ENCODE measurements around the gene YOD1. TPM values are rescaled to one million over a fixed set of nuclear protein-coding genes. Genes with fewer than 3 reads are reported as not detected.

Gene YOD1
- total RNA-seq, 1 experiment from 2014 or later = 9.4 TPM

GRCh38 chr1:207076181-207076955, 25.4 kb upstream of the YOD1 start:
- DNase-seq (ENCODE audit: low read depth, low spot score) = no peak
- in situ Hi-C loops (cut with HindIII; ENCODE audit: low pct_unique_long_range_greater_than_20kb, low sequenced_read_pairs) = no loop called here

GRCh38 chr1:207073906-207074820, 23.2 kb upstream of the YOD1 start:
- in situ Hi-C loops (cut with HindIII; ENCODE audit: low pct_unique_long_range_greater_than_20kb, low sequenced_read_pairs) = no loop called here
- no peak for DNase-seq (ENCODE audit: low read depth, low spot score)

GRCh38 chr1:207072233-207072632, 21.2 kb upstream of the YOD1 start:
- no peak for DNase-seq (ENCODE audit: low read depth, low spot score)
- in situ Hi-C loops (cut with HindIII; ENCODE audit: low pct_unique_long_range_greater_than_20kb, low sequenced_read_pairs) = no loop called here

GRCh38 chr1:207071426-207071825, 20.4 kb upstream of the YOD1 start:
- in situ Hi-C loops (cut with HindIII; ENCODE audit: low pct_unique_long_range_greater_than_20kb, low sequenced_read_pairs) = no loop called here
- DNase-seq (ENCODE audit: low read depth, low spot score) = no peak

- DNase-seq (ENCODE audit: low read depth, low spot score) = no peak
- in situ Hi-C loops (cut with HindIII; ENCODE audit: low pct_unique_long_range_greater_than_20kb, low sequenced_read_pairs) = no loop called here
Measured at GRCh38 chr1:207070811-207071210, 19.8 kb upstream of the YOD1 start.

GRCh38 chr1:207069858-207070506, 19.0 kb upstream of the YOD1 start:
- no peak for DNase-seq (ENCODE audit: low read depth, low spot score)
- in situ Hi-C loops (cut with HindIII; ENCODE audit: low pct_unique_long_range_greater_than_20kb, low sequenced_read_pairs) = no loop called here

- in situ Hi-C loops (cut with HindIII; ENCODE audit: low pct_unique_long_range_greater_than_20kb, low sequenced_read_pairs) = no loop called here
- no peak for DNase-seq (ENCODE audit: low read depth, low spot score)
Measured at GRCh38 chr1:207069061-207069460, 18.1 kb upstream of the YOD1 start.

GRCh38 chr1:207067665-207068064, 16.7 kb upstream of the YOD1 start:
- in situ Hi-C loops (cut with HindIII; ENCODE audit: low pct_unique_long_range_greater_than_20kb, low sequenced_read_pairs) = no loop called here
- DNase-seq (ENCODE audit: low read depth, low spot score) = no peak

- in situ Hi-C loops (cut with HindIII; ENCODE audit: low pct_unique_long_range_greater_than_20kb, low sequenced_read_pairs) = no loop called here
- no peak for DNase-seq (ENCODE audit: low read depth, low spot score)
Measured at GRCh38 chr1:207067185-207067584, 16.2 kb upstream of the YOD1 start.

- DNase-seq (ENCODE audit: low read depth, low spot score) = no peak
- in situ Hi-C loops (cut with HindIII; ENCODE audit: low pct_unique_long_range_greater_than_20kb, low sequenced_read_pairs) = no loop called here
Measured at GRCh38 chr1:207064561-207064960, 13.6 kb upstream of the YOD1 start.

GRCh38 chr1:207063014-207063413, 12.0 kb upstream of the YOD1 start:
- in situ Hi-C loops (cut with HindIII; ENCODE audit: low pct_unique_long_range_greater_than_20kb, low sequenced_read_pairs) = no loop called here
- no peak for DNase-seq (ENCODE audit: low read depth, low spot score)

- no peak for DNase-seq (ENCODE audit: low read depth, low spot score)
- in situ Hi-C loops (cut with HindIII; ENCODE audit: low pct_unique_long_range_greater_than_20kb, low sequenced_read_pairs) = no loop called here
Measured at GRCh38 chr1:207062058-207062457, 11.1 kb upstream of the YOD1 start.

- no peak for DNase-seq (ENCODE audit: low read depth, low spot score)
- in situ Hi-C loops (cut with HindIII; ENCODE audit: low pct_unique_long_range_greater_than_20kb, low sequenced_read_pairs) = no loop called here
Measured at GRCh38 chr1:207060596-207060995, 9.6 kb upstream of the YOD1 start.

- DNase-seq (ENCODE audit: low read depth, low spot score) = no peak
- in situ Hi-C loops (cut with HindIII; ENCODE audit: low pct_unique_long_range_greater_than_20kb, low sequenced_read_pairs) = no loop called here
Measured at GRCh38 chr1:207059881-207060280, 8.9 kb upstream of the YOD1 start.

- in situ Hi-C loops (cut with HindIII; ENCODE audit: low pct_unique_long_range_greater_than_20kb, low sequenced_read_pairs) = no loop called here
- DNase-seq (ENCODE audit: low read depth, low spot score) = no peak
Measured at GRCh38 chr1:207058878-207059867, 8.2 kb upstream of the YOD1 start.

GRCh38 chr1:207058252-207058651, 7.2 kb upstream of the YOD1 start:
- in situ Hi-C loops (cut with HindIII; ENCODE audit: low pct_unique_long_range_greater_than_20kb, low sequenced_read_pairs) = no loop called here
- DNase-seq (ENCODE audit: low read depth, low spot score) = no peak

GRCh38 chr1:207056673-207057072, 5.7 kb upstream of the YOD1 start:
- no peak for DNase-seq (ENCODE audit: low read depth, low spot score)

More at GRCh38 chr1:207056673-207057072, 5.7 kb upstream of the YOD1 start:
- in situ Hi-C loops (cut with HindIII; ENCODE audit: low pct_unique_long_range_greater_than_20kb, low sequenced_read_pairs) = no loop called here

Data from SK-MEL-5 (cell line).